Measurements from ENCODE around the gene TBX15.
A peak's percentile ranks its signal among the peaks of the same experiment; 100 is the strongest.

The TBX15 gene

DNA sequence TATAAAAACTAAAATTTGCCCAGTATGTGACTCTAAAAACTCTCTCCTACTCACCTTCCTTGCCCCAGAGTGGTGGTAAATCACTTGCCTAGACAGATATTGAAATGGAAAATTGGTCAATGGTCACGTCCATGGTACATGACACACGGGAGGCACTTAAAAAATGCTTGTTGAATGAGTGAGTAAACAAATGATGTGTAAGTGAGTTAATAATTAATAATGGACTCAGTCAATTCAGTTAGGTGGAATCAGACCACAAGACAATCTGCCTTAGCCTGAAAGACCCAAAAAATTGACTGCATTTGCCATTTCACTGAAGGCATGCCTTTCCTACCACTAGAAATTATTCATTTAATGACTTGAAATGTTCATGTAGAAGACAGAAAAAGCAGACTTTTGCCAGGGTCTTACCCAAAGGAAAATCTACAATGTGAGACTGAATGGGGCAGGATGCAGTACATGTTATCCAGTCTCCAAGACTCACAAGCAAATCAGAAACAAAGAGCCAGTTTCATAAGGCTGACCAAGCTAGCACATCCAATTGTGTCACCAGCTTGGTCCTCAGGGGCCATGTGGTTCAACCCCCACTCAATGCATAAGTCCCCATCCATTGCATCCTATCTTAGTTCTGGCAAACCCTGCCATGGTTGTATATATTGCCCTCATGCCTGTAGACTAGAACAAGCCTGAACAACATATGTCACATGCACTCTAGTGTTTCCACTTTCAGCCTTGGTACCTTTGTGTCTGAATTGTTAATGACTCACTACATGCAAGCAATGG is 73.6 kb downstream of the TBX15 start:
- no peak for DNase-seq (ENCODE audit: low read depth)
- TF ChIP-seq, protein P1, sequence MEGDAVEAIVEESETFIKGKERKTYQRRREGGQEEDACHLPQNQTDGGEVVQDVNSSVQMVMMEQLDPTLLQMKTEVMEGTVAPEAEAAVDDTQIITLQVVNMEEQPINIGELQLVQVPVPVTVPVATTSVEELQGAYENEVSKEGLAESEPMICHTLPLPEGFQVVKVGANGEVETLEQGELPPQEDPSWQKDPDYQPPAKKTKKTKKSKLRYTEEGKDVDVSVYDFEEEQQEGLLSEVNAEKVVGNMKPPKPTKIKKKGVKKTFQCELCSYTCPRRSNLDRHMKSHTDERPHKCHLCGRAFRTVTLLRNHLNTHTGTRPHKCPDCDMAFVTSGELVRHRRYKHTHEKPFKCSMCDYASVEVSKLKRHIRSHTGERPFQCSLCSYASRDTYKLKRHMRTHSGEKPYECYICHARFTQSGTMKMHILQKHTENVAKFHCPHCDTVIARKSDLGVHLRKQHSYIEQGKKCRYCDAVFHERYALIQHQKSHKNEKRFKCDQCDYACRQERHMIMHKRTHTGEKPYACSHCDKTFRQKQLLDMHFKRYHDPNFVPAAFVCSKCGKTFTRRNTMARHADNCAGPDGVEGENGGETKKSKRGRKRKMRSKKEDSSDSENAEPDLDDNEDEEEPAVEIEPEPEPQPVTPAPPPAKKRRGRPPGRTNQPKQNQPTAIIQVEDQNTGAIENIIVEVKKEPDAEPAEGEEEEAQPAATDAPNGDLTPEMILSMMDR (conservative IDR thresholded peaks at IDR 0.05; ENCODE audit: low read length): no peak
- no peak overlapping the region for H3K4me3 ChIP-seq (ENCODE audit: low read length)

DNA sequence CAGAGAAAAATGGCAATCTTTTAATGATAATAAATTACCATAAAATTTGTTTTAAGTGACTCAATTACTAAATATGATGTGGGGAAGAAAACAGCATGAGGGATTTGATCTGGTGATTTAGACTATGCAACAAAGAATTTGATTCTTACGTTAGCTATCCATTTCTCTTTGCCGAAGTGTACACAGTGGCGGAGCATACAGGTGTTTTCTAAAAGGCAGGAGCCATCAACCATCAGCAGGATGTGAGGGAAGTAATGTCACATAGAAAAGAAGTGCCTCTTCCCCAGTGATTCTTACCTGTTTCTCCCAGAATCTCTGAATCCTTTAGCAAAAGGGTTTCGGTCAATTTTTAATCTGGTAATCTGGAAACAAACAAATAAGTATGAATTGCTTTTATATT is 74.3 kb downstream of the TBX15 start:
- TF ChIP-seq, protein P1 (conservative IDR thresholded peaks at IDR 0.05; ENCODE audit: low read length): no peak
- DNase-seq (ENCODE audit: low read depth): no peak
- no peak overlapping the region for H3K4me3 ChIP-seq (ENCODE audit: low read length)

DNA sequence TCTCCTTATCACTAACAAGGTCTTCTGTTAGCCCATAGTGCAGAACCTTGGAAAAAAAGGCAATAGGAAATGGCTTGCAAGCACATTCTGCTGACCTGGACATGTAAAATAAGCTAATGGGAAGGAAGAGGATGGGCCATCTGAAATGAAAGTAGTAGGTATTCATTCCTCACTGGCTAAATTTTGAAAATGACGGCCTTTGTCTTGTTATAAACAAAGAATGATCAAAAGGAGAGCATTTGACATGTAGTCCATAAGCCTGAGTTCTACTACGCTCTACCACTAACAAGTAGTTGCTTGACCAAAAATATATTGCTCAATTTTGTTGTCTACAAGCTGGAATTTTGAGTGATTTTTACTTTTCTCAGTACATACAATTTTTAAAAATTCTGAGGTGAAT is 75.6 kb downstream of the TBX15 start:
- TF ChIP-seq, protein P1 (conservative IDR thresholded peaks at IDR 0.05; ENCODE audit: low read length): no peak
- no peak for DNase-seq (ENCODE audit: low read depth)
- no peak overlapping the region for H3K4me3 ChIP-seq (ENCODE audit: low read length)

DNA sequence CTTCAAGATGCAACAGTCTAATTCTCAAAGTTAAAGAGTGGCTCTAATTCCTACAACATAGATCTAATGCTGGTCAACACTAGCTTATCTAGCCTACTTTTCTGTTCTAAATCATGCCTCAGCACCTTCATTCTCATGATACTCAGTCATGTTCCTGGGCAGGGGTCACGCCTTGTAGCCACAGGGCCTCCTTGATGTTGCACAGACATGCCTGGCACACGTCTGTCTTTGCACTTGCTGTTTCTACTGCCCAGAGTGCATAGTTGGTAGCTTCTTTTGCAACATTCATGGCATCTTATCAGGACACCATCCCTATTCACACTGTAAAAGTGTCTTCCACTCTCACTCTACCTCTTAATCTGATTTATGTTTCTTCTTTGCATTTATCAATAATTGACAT is 76.6 kb downstream of the TBX15 start:
- DNase-seq (ENCODE audit: low read depth): no peak
- TF ChIP-seq, protein P1 (conservative IDR thresholded peaks at IDR 0.05; ENCODE audit: low read length): no peak
- no peak overlapping the region for H3K4me3 ChIP-seq (ENCODE audit: low read length)

DNA sequence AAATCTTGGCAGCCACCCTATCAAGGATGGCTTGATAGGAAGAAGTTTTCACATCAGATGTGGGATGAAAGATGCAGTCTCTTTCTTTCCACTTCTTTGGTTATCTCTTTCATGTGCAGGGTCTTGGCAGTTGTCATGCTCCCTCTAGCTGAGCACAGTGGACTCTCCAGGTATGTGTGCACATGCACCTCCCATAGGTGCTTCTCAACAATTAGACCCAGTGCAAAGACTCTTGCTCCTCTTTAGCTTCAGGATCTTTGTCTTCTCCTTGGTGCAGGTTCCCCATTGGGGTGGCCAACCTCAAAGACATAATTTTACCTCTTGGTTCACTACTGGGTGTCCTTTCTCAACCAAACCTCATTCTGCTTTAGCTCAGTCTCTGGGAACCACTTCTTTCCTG is 80.7 kb downstream of the TBX15 start:
- no peak overlapping the region for H3K4me3 ChIP-seq (ENCODE audit: low read length)
- DNase-seq (ENCODE audit: low read depth): no peak
- TF ChIP-seq, protein P1 (conservative IDR thresholded peaks at IDR 0.05; ENCODE audit: low read length): no peak

DNA sequence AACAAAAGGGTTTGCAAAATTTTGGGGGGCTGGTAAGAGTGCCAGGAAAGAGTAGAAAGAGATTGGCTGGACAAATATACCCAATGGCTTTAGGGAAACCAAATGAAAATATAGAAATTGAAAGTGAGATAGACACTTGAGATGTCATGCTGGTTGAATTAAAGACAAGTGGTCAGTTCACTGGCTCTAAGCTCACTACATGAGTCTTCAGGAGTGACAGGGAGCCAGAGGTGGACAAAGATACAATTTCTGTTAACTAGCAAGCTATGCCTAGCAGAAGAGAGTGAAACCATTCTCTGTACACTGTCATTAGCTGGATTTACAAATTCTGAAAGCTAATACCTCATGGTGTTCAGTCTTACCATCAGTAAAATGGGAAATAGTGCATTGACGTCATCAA is 82.5 kb downstream of the TBX15 start:
- TF ChIP-seq, protein P1 (conservative IDR thresholded peaks at IDR 0.05; ENCODE audit: low read length): no peak
- no peak overlapping the region for H3K4me3 ChIP-seq (ENCODE audit: low read length)
- no peak for DNase-seq (ENCODE audit: low read depth)

DNA sequence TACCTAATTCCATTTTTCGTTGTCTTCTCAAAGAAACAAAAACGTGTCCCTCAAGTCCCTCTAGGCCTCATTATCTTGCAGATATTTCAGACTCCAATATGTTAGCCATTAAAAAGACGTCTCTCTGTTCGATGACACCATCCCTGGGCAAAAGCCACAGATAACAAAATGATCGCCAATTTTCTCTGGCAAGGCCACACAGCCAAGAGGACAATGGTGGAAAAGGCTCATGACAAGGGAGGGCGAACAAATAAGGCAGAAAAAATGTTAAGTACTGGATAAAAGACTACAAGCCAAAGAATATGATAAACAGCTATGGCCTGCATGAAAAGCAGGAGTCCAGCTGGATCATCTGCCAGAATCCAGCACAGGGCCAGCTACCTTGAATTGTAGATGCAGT is 82.9 kb downstream of the TBX15 start:
- peak; percentile 24 for DNase-seq (ENCODE audit: low read depth)
- H3K4me3 ChIP-seq (ENCODE audit: low read length): no peak overlapping the region
- TF ChIP-seq, protein P1 (conservative IDR thresholded peaks at IDR 0.05; ENCODE audit: low read length): no peak
